NCI-H146 treated with DMSO at 0.1 percent for 48 hours (cell line): ENCODE results near the gene KRTAP5-2.
"Not testable (repeated sequence)": the region's sequence is repeated elsewhere in the genome, so short reads cannot be mapped to it uniquely, and the experiment has no call there.

Experiments used
- DNase-seq: peaks from one replicate; lab custom pipeline; 2025; ENCODE audit not compliant: unreplicated experiment; lab: John Stamatoyannopoulos, UW

The KRTAP5-2 gene

DNA sequence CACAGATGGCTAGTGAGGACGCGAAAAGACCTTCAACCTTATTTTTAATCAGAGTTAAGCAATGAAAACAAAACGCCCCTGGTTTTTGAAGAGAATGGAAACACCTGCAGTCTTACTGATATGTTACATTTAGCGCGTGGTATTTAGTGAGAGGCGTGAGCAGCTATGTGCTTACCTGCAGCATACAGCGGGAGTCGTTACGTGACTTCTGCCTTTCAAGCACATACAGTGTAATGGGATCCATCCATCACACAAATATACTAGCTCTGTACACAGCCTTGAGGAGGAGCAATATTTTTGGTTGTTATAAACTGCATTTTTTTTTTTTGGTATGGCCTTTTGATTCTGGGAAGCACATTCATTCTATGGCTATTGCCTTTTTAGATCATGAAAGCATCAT, 5.5 kb downstream of the KRTAP5-2 start:
- DNase-seq: no peak

DNA sequence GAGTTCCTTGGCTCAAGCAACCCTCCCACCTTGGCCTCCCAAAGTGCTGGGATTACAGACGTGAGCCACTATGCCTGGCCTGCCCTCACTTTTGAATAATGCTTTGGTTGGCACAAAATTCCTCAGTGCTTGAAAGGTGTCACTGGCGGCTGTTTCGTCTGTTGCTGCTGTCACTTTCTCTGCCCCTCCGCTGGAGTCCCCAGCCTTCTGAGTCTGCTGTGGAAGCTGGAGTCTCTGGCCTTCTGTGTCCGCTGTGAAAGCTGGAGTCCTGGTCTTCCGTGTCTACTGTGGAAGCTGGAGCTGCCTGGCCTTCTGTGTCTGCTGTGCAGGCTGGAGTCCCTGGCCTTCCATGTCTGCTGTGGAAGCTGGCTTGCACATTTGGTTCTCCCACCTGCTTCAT, 8.1 kb downstream of the KRTAP5-2 start:
- no peak for DNase-seq

DNA sequence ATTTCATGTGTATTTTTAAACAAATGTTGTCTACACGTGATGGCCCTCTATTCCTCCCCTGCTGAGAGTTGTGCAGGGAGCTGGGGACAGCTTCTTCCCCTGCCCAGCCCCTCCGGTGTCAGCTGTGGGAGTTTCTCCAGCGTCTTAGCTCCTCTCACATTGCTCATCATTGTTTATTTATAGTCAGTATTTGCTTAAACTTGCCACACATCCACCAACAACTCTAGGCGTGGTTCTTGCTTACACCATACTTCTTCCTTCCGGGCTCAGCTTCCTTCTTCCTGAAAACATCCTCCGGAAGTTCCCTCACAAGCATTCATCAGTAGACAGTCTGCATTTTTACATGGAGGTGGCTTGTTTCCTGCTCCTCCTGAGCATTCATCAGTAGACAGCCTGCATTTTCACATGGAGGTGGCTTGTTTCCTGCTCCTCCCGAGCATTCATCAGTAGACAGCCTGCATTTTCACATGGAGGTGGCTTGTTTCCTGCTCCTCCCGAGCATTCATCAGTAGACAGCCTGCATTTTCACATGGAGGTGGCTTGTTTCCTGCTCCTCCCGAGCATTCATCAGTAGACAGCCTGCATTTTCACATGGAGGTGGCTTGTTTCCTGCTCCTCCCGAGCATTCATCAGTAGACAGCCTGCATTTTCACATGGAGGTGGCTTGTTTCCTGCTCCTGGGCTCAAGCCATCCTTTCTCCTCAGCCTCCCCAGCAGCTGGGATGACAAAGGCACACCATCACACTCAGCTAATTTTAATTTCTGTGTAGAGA, 8.7 kb downstream of the KRTAP5-2 start:
- not testable (repeated sequence) for DNase-seq

DNA sequence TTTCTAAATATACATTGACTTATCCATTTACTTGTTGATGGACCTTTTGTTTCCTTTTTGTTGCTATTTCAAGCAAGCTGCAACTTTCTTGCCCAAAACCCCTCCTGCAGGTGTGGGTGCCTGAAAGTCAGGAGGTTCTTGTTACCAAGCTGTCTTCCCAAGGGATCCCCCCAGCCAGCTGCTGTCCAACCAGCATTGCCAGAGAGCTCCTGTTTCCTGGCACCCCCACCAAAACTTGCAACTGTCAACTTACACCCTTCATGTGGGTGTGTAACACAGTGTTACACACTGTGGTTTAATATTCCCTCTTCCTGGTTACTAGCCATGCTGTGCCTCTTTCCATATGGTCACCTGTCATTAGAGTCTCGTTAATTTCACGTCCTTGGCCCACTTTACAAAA, 11.4 kb downstream of the KRTAP5-2 start:
- DNase-seq: no peak

- DNase-seq: not testable (repeated sequence)
Observed at GRCh38 chr11:1584661-1585370, 13.3 kb downstream of the KRTAP5-2 start, which contains the start of gene KRTAP5-1. Gene KRTAP5-1, minus strand, starts transcription at chr11:1585283. Its CDS starts 34 bp downstream, at chr11:1585249.

GRCh38 chr11:1582909-1583308, 15.2 kb downstream of the KRTAP5-2 start:
- DNase-seq: not testable (repeated sequence)

DNA sequence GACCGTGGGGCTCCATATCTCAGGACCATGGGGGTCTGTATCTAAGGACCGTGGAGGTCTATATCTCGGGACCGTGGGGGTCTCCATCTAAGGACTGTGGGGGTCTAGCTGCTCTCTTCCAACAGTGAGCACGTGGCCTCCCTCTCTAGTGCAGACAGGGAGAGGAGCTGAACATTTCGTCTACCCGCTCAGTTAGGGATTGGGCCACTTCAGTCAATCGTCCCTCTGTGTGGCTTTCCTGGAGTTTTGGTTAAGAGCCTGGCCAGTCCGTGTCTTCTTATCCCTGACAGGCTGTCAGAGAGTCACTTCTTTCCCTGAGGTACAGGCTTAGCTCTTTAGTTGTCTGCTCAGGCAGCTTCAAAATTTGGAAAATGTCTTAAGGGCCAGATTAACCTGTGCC, 16.1 kb downstream of the KRTAP5-2 start:
- no peak for DNase-seq

DNA sequence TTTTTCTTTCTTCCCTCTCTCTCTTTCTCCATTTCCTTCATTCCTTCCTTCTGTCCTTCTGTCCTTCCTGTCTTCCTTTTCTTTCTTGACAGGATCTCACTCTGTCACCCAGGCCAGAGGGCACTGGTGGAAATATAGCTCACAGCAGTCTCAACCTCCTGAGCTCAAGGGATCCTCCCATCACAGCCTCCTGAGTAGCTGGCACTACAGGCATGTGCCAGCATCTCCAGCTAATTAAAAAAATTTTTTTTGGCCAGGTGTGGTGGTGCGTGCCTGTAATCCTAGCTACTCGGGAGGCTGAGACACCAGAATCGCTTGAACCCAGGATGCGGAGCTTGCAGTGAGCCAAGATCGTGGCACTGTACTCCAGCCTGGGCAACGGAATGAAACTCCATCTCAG, 21.3 kb downstream of the KRTAP5-2 start:
- DNase-seq: no peak

GRCh38 chr11:1575756-1576155, 22.3 kb downstream of the KRTAP5-2 start:
- DNase-seq: not testable (repeated sequence)

DNA sequence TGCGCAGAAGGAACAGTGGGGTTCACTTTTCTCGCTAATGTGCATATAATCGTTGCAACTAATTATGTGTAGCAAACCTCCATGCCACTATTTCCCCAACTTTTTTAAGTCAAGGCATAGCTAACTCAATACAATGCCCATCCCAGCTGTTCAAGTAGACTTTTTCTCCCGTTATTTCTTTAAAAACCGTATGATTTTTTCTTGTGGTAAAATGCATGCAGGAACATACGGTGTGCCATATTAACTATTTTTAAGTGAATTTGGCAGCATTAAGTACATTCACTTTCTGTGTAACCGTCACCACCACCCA, 23.2 kb downstream of the KRTAP5-2 start:
- DNase-seq: no peak

DNA sequence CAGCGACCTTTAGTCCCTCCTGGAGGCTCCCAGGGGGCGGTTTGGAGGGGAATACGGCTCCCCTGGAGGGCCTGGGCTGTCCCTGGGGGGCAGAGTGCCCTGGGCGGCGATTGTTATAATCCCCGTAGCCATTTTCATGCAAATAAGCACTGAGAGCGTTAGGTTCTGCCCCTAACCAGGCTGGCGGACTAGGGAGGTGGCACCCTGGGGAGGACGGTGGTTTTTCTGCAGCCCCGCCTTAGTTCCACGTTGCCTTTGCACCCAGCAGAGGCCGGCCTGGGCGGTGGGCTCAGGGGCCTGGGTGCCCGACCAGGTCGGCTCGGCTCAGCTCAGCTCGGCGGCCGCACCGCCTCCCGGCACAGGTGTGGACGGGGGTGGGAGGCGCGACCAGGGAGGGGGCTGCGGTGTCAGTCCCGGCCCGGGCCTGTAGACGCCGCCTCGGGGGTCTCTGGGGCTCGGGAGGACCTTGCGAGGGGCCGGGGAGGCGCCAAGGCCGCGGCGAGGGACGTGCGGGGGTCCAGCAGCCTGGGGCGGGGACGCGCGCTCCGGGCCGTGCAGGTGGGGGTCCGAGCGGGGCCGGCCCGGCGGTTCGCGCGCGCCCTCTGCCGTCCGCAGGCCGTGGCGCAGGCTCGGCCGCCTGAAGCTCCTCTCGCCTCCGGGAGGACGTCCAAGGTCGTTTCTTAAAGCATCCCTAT, 23.7 kb downstream of the KRTAP5-2 start:
- DNase-seq: peak; percentile 91

DNA sequence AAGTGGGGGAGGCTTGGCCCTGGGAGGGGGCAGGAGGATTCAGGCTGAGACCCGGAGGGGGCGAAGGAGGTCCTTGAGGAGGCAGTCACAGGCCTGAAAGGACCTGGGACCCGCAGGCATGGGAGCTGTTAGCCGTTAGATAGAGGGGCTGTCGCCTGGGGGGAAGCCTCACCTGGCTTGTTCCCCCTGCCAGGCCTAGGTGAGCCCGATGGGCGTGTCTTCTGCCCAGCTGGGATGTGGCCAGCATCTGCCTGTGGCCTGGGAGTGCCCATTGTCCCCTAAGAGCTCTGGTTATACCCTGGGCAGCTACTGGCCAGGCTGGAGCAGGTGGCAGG, 24.2 kb downstream of the KRTAP5-2 start:
- DNase-seq: no peak

GRCh38 chr11:1573077-1573902, 24.8 kb downstream of the KRTAP5-2 start:
- DNase-seq: peak; percentile 53

GRCh38 chr11:1572197-1573076, 25.7 kb downstream of the KRTAP5-2 start, which contains the start of gene DUSP8:
Gene DUSP8, minus strand, starts transcription at chr11:1572271. Its CDS starts 6,445 bp downstream, at chr11:1565826.
- peak; percentile 61 for DNase-seq

- no peak for DNase-seq
Observed at GRCh38 chr11:1571760-1572196, 26.3 kb downstream of the KRTAP5-2 start.

DNA sequence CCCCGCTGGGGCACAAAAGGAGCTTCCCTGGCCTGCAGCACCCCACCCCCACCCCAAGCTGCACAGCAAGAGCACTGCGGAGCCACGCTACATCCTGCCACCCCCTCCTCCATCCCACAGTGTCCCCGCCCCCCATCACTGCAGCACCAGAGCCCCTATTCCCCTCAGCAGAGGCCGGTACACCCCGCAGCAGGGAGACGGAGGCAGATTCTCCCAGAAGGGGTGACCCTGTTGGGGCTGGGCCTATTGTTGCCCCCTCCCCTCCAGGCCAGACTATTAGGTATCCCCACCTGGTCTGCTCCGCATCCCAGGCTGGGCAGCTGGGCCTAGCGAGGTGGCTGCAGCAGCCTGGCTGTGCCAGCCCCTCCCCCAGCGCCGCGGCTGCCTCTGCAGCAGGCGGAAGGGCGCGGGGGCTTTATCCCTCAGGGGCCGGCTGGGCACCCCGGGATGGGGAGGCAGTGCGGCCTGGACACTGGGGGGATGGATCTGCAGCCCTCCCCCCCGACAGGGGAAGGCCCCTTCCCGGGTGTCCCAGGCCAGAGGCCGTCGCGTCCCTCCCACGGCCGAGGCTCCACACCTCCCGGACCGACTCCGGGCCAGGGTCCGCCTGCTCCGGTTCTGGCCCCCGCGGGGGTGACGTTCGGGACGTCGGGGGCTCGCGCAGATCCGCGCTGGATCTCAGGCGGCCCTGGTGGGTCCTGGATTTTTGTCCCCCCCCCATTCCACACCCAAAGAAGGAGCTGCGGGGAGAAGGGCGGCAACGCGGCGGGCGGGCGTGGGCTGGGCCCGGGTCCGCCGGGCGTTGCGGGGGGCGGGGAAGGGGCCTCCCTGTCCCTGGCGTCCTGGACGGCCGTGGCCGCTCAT, 27.0 kb downstream of the KRTAP5-2 start:
- peak; percentile 4 for DNase-seq

GRCh38 chr11:1570531-1570895, 27.6 kb downstream of the KRTAP5-2 start:
- no peak for DNase-seq

DNA sequence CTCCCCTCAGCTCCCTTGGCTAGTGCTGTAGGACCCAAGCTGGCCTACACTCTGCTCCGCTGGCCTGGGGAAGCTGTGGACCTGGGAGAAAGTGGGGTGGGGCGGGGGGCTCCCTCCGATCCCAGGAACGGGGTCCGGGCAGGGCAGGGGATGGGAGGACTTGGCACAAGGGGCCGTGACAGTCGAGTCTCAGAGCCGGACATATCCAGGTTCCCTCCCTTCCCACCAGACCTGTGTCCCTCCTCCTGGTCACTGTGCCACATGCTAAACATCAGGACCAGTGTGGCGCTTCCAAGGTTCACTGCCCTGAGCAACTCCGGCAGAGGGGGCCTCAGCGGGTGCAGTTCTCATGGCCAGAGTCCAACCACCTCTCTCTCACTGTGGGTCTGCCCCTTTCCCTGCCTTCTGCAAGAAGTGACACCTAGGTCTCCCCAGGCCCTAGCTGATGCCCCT, 28.1 kb downstream of the KRTAP5-2 start:
- DNase-seq: no peak

GRCh38 chr11:1569251-1569780, 28.8 kb downstream of the KRTAP5-2 start:
- no peak for DNase-seq
